ENCODE results near the gene OR52E5.

- TF ChIP-seq CTCF (IDR thresholded peaks at IDR 0.05) = no peak
- no peak for TF ChIP-seq POLR2AphosphoS5 (IDR thresholded peaks at IDR 0.05; ENCODE audit: low read depth, low read length)
- no peak for TF ChIP-seq TCF7L2 (IDR thresholded peaks at IDR 0.05; ENCODE audit: low read depth, low read length)
- TF ChIP-seq REST (IDR thresholded peaks at IDR 0.05; ENCODE audit: insufficient read depth in 1 of 2, low read depth in 2 of 2, low read length in 1 of 2) = no peak
- TF ChIP-seq SIN3A (IDR thresholded peaks at IDR 0.05; ENCODE audit: borderline replicate concordance, insufficient read depth, low read depth, low read length) = no peak
Observed at GRCh38 chr11:5887661-5888060, 5.3 kb upstream of the OR52E5 start.

Measured in Panc1 (cell line).